H1 (cell line): ENCODE results near the gene GIN1. TPM values are rescaled to one million over a fixed set of nuclear protein-coding genes. Genes with fewer than 3 reads are reported as not detected.

ENCODE experiments used
- CTCF ChIA-PET: fragments of 300-600 bp; sonication (Branson Sonifier 250); formaldehyde crosslinking; loops from one replicate; lab custom pipeline; 2021; ENCODE audit not compliant: partially characterized antibody; lab: Charles Lee
- POLR2A ChIA-PET: fragments of 300-600 bp; sonication (Branson Sonifier 250); formaldehyde crosslinking; loops from one replicate; lab custom pipeline; 2021; ENCODE audit warnings: inconsistent platforms; ENCODE audit not compliant: partially characterized antibody; lab: Charles Lee
- DNase-seq, 2 experiments: peaks; one replicate each; pipeline versions ENCODE4 v3.0.0 to v3.0.0-alpha.2; 2010 to 2022; ENCODE audit warnings: low spot score in 2 of 2, low read depth in 1 of 2, mixed read lengths in 1 of 2
- FAIRE-seq: peaks from 2 replicates; lab custom pipeline; 2011; peaks lifted over from hg19 to GRCh38; lab: Jason Lieb, UNC
- H2AFZ ChIP-seq: 2 replicates; pipeline ENCODE4 v1.8.1; 2012; ENCODE audit warnings: low read length, inconsistent platforms
- H2AK5ac ChIP-seq: 2 replicates; pipeline ENCODE4 v1.6.1; 2013; ENCODE audit warnings: low read depth, low read length
- H2BK120ac ChIP-seq: replicated peaks from 2 replicates; pipeline ENCODE3; 2013; ENCODE audit warnings: low read depth, low read length, inconsistent platforms
- H2BK12ac ChIP-seq: 2 replicates; pipeline ENCODE4 v1.6.1; 2013; ENCODE audit warnings: low read depth, low read length
- H2BK15ac ChIP-seq: 2 replicates; pipeline ENCODE4 v1.6.1; 2013; ENCODE audit warnings: low read length
- H2BK20ac ChIP-seq: 2 replicates; pipeline ENCODE4 v1.6.1; 2013; ENCODE audit warnings: low read length
- H2BK5ac ChIP-seq: 2 replicates; pipeline ENCODE4 v1.6.1; 2013; ENCODE audit warnings: low read depth, low read length
- H3K14ac ChIP-seq: 2 replicates; pipeline ENCODE4 v1.6.1; 2013; ENCODE audit warnings: inconsistent platforms; ENCODE audit not compliant: insufficient read length
- H3K18ac ChIP-seq: 2 replicates; pipeline ENCODE4 v1.6.1; 2013; ENCODE audit warnings: low read length; ENCODE audit errors: extremely low read depth
- H3K23ac ChIP-seq: 2 replicates; pipeline ENCODE4 v1.6.1; 2013; ENCODE audit warnings: inconsistent platforms; ENCODE audit not compliant: insufficient read length
- H3K23me2 ChIP-seq: 2 replicates; pipeline ENCODE4 v1.6.1; 2013; ENCODE audit warnings: low read depth, low read length
- H3K27ac ChIP-seq: 2 replicates; pipeline ENCODE4 v1.6.1; 2011; ENCODE audit warnings: low read depth, low read length, inconsistent platforms
- H3K27me3 ChIP-seq, 4 experiments: replicated peaks in 1 of 4; 1 replicate in 1 of 4; 2 replicates in 3 of 4; pipeline versions ENCODE4 v1.6.1 to v1.8.1; 2011 to 2013; ENCODE audit warnings: low read length in 3 of 4, mild to moderate bottlenecking in 3 of 4, inconsistent platforms in 2 of 4, mixed read lengths in 2 of 4, moderate library complexity in 1 of 4; ENCODE audit not compliant: control insufficient read depth in 3 of 4, insufficient read depth in 3 of 4; ENCODE audit errors: extremely low read depth in 1 of 4
- H3K36me3 ChIP-seq, 4 experiments: 2 replicates each; pipeline versions ENCODE4 v1.6.1 to v1.8.1; 2011 to 2013; ENCODE audit warnings: mild to moderate bottlenecking in 4 of 4, low read length in 3 of 4, moderate library complexity in 2 of 4, control low read depth in 1 of 4, inconsistent platforms in 1 of 4; ENCODE audit not compliant: insufficient read depth in 4 of 4, control insufficient read depth in 2 of 4
- H3K4ac ChIP-seq: replicated peaks from 2 replicates; pipeline ENCODE3; 2013; ENCODE audit warnings: low read length, low read depth, mixed read lengths, inconsistent platforms; ENCODE audit not compliant: insufficient read length
- H3K4me1 ChIP-seq, 4 experiments: replicated peaks in 1 of 4; 1 replicate in 1 of 4; 2 replicates in 3 of 4; pipeline versions ENCODE4 v1.6.1 to v1.8.1; 2011 to 2013; ENCODE audit warnings: low read length in 3 of 4, inconsistent platforms in 2 of 4, mixed read lengths in 1 of 4; ENCODE audit not compliant: insufficient read depth in 4 of 4, control insufficient read depth in 3 of 4
- H3K4me2 ChIP-seq, 2 experiments: 2 replicates each; pipeline versions ENCODE4 v1.6.1 to v1.8.1; 2011 to 2013; ENCODE audit warnings: low read depth in 2 of 2, low read length in 2 of 2, control low read depth in 1 of 2, inconsistent platforms in 1 of 2, mild to moderate bottlenecking in 1 of 2; ENCODE audit not compliant: insufficient read depth in 1 of 2
- H3K4me3 ChIP-seq, 4 experiments: fragments of 200-600, 300-600 bp in 1 of 4; sonication (generic), shearing (Covaris generic), sonication (Bioruptor Twin) in 1 of 4; 2 replicates each; pipeline versions ENCODE4 v1.5.1 to v1.8.1; 2011 to 2016; ENCODE audit warnings: low read length in 4 of 4, low read depth in 3 of 4, control low read depth in 2 of 4, inconsistent platforms in 2 of 4, mild to moderate bottlenecking in 2 of 4, mixed read lengths in 1 of 4, moderate library complexity in 1 of 4; ENCODE audit not compliant: insufficient read depth in 2 of 4; ENCODE audit errors: extremely low read depth in 1 of 4
- H3K56ac ChIP-seq: replicated peaks from 2 replicates; pipeline ENCODE3; 2013; ENCODE audit warnings: low read depth, mild to moderate bottlenecking, mixed read lengths, low read length, inconsistent platforms; ENCODE audit not compliant: insufficient read length
- H3K79me1 ChIP-seq: 2 replicates; pipeline ENCODE4 v1.6.1; 2013; ENCODE audit warnings: low read depth, low read length, control low read depth
- H3K79me2 ChIP-seq, 2 experiments: 2 replicates each; pipeline versions ENCODE4 v1.6.1 to v1.8.1; 2012 to 2013; ENCODE audit warnings: low read length in 2 of 2, mild to moderate bottlenecking in 2 of 2, inconsistent platforms in 1 of 2; ENCODE audit not compliant: insufficient read depth in 2 of 2, control insufficient read depth in 1 of 2
- H3K9ac ChIP-seq, 4 experiments: replicated peaks in 1 of 4; 1 replicate in 1 of 4; 2 replicates in 3 of 4; pipeline versions ENCODE4 v1.6.1 to v1.8.1; 2011 to 2013; ENCODE audit warnings: low read depth in 3 of 4, low read length in 3 of 4, control low read depth in 2 of 4, mild to moderate bottlenecking in 2 of 4, moderate library complexity in 2 of 4, inconsistent platforms in 1 of 4; ENCODE audit errors: extremely low read depth in 1 of 4
- H3K9me3 ChIP-seq, 2 experiments: 2 replicates each; pipeline versions ENCODE4 v1.6.1 to v1.8.1; 2012 to 2013; ENCODE audit warnings: mild to moderate bottlenecking in 2 of 2, moderate library complexity in 2 of 2, control low read depth in 1 of 2, inconsistent platforms in 1 of 2, low read depth in 1 of 2, low read length in 1 of 2, mixed read lengths in 1 of 2; ENCODE audit not compliant: insufficient read depth in 2 of 2
- H4K20me1 ChIP-seq, 2 experiments: replicated peaks in 1 of 2; 2 replicates each; pipeline versions ENCODE3 to v1.8.1; 2011 to 2013; ENCODE audit warnings: inconsistent platforms in 2 of 2, low read length in 2 of 2, mild to moderate bottlenecking in 1 of 2; ENCODE audit not compliant: insufficient read depth in 2 of 2, control insufficient read depth in 1 of 2
- H4K5ac ChIP-seq: 2 replicates; pipeline ENCODE4 v1.6.1; 2013; ENCODE audit warnings: low read length, low read depth, mixed read lengths, inconsistent platforms; ENCODE audit not compliant: insufficient read length
- H4K8ac ChIP-seq: 2 replicates; pipeline ENCODE4 v1.8.0; 2013; ENCODE audit warnings: mild to moderate bottlenecking, moderate library complexity, low read length, inconsistent platforms; ENCODE audit not compliant: insufficient read depth; ENCODE audit errors: extremely low read depth
- H4K91ac ChIP-seq: replicated peaks from 2 replicates; pipeline ENCODE3; 2013; ENCODE audit warnings: low read length, mixed read lengths, inconsistent platforms; ENCODE audit not compliant: insufficient read length
- ASH2L ChIP-seq: fragments of 200-600, 300-600 bp; sonication (generic); IDR thresholded peaks from one replicate; pipeline ENCODE4 v1.7.1; 2017; ENCODE audit warnings: low read length
- BACH1 ChIP-seq: IDR thresholded peaks from 2 replicates; pipeline ENCODE4 v1.6.1; 2012; ENCODE audit warnings: low read length, improper control_type of control experiment
- CREB1 ChIP-seq: IDR thresholded peaks from 2 replicates; pipeline ENCODE4 v1.6.1; 2012; ENCODE audit warnings: inconsistent platforms
- GTF2F1 ChIP-seq: IDR thresholded peaks from 2 replicates; pipeline ENCODE4 v1.6.1; 2012; ENCODE audit warnings: low read depth, low read length, improper control_type of control experiment, borderline replicate concordance
- HDAC2 ChIP-seq, 2 experiments: fragments of 300-600 bp in 1 of 2; sonication (generic) in 1 of 2; IDR thresholded peaks; 2 replicates each; pipeline ENCODE4 v1.6.1; 2011 to 2012; ENCODE audit warnings: low read depth in 2 of 2, low read length in 2 of 2, mild to moderate bottlenecking in 2 of 2, moderate library complexity in 2 of 2, borderline replicate concordance in 1 of 2, inconsistent platforms in 1 of 2
- HDAC6 ChIP-seq: IDR thresholded peaks from one replicate; pipeline ENCODE4 v1.7.1; 2012; ENCODE audit warnings: low read depth, mild to moderate bottlenecking, inconsistent platforms, low read length, moderate library complexity
- RFX5 ChIP-seq: IDR thresholded peaks from 2 replicates; pipeline ENCODE4 v1.6.1; 2011; ENCODE audit warnings: low read depth, low read length, improper control_type of control experiment, borderline replicate concordance
- SAP30 ChIP-seq: fragments of 300-600 bp; sonication (generic); IDR thresholded peaks from 2 replicates; pipeline ENCODE4 v1.7.1; 2012; ENCODE audit warnings: low read length, moderate library complexity, mild to moderate bottlenecking, inconsistent platforms; ENCODE audit not compliant: insufficient read depth, insufficient replicate concordance
- SP2 ChIP-seq: IDR thresholded peaks from 2 replicates; pipeline ENCODE4 v1.6.1; 2012; ENCODE audit warnings: mild to moderate bottlenecking, low read length, inconsistent platforms
- SP4 ChIP-seq: IDR thresholded peaks from 2 replicates; pipeline ENCODE4 v1.6.1; 2012; ENCODE audit warnings: low read length, inconsistent platforms
- SRF ChIP-seq: IDR thresholded peaks from 2 replicates; pipeline ENCODE4 v1.6.1; 2011; ENCODE audit warnings: mild to moderate bottlenecking, low read depth, low read length, moderate library complexity
- TBP ChIP-seq: IDR thresholded peaks from 2 replicates; pipeline ENCODE4 v1.6.1; 2011; ENCODE audit warnings: low read depth, low read length, improper control_type of control experiment
- WGBS, 2 experiments: shearing (Covaris generic) in 1 of 2; methylation state at CpG; one replicate each; pipeline versions ENCODE4 v1.1.6 to v1.1.7; 2013 to 2015; ENCODE audit warnings: low lambda C conversion rate in 2 of 2, mixed read lengths in 2 of 2, inconsistent platforms in 1 of 2, low coverage in 1 of 2, missing lambda C conversion rate in 1 of 2; ENCODE audit not compliant: insufficient replicate concordance in 2 of 2, insufficient coverage in 1 of 2, insufficient read length in 1 of 2; ENCODE audit errors: extremely low coverage in 1 of 2, missing lambda C conversion rate in 1 of 2; 5-methylcytosine and 5-hydroxymethylcytosine counted together
- polyA plus RNA-seq, 7 experiments: library from polyadenylated mRNA; depleted of rRNA in 3 of 7; stranded (reverse) in 5 of 7; unstranded in 2 of 7; fragments of >200 nt in 5 of 7; fragments of 200-250 nt in 2 of 7; gene quantifications; 1 replicate in 5 of 7; 2 replicates in 1 of 7; 4 replicates in 1 of 7; pipeline versions ENCODE4 v1.2.1 to v1.2.3, GENCODE V29; 2011 to 2013; ENCODE audit warnings: missing spikeins in 2 of 7, mixed read lengths in 2 of 7
- total RNA-seq: library from RNA; stranded (reverse); fragmentation: NEBNext Ultra II Directional; extraction: Animal tissue kit (Norgen Biotek cat#: 25700); gene quantifications from 2 replicates; pipeline ENCODE4 v1.2.1, GENCODE V29; 2021

The GIN1 gene
- total and polyA plus RNA-seq, 2 of the 8 experiments (the other 6 are each of a cell fraction or from before 2014, with no cell fraction given) = 1.9 to 7.1 TPM

GRCh38 chr5:103138202-103138690, 18.3 kb upstream of the GIN1 start:
- Histone ChIP-seq H2BK5ac (no peak overlapping the region), H4K5ac (no peak overlapping the region), H3K56ac (no peak overlapping the region), H2AK5ac (no peak overlapping the region), H3K27me3 (no peaks in the 10 kb centered on the region), H4K20me1 (peaks cover 0 to 2% of the 10 kb centered on the region in 2 experiments), H2BK15ac (no peak overlapping the region), H3K79me1 (no peaks in the 10 kb centered on the region), H3K4ac (no peak overlapping the region), H3K27ac (no peak overlapping the region), H3K23ac (no peak overlapping the region), H3K4me3 (no peak overlapping the region), H3K36me3 (peaks cover 0 to 6% (median 0%) of the 10 kb centered on the region in 4 experiments; a peak in 1 of 8 replicates), H2BK120ac (no peak overlapping the region), H3K4me2 (no peak overlapping the region), H2BK20ac (no peak overlapping the region), H3K9me3 (peaks cover 0 to 5% of the 10 kb centered on the region in 2 experiments; a peak in 1 of 4 replicates), H4K8ac (no peak overlapping the region), H2BK12ac (no peak overlapping the region), H4K91ac (no peak overlapping the region), H2AFZ (no peak overlapping the region), H3K4me1 (no peaks in the 10 kb centered on the region), H3K18ac (no peak overlapping the region), H3K9ac (no peak overlapping the region), H3K79me2 (no peaks in the 10 kb centered on the region), H3K14ac (no peak overlapping the region), H3K23me2 (no peaks in the 10 kb centered on the region)
- no peak for TF ChIP-seq BACH1
- no peak for TF ChIP-seq HDAC6
- TF ChIP-seq RFX5 = no peak
- no peak for TF ChIP-seq HDAC2 (IDR thresholded peaks at IDR 0.05; ENCODE audit: borderline replicate concordance in 1 of 2, low read depth in 2 of 2, low read length in 2 of 2)
- TF ChIP-seq SAP30 = no peak
- no peak for TF ChIP-seq TBP
- TF ChIP-seq GTF2F1 = no peak
- no peak for TF ChIP-seq CREB1
- no peak for TF ChIP-seq SRF
- TF ChIP-seq SP4 = no peak
- TF ChIP-seq ASH2L = no peak
- no peak for TF ChIP-seq SP2
- no peak for FAIRE-seq
- DNase-seq = no peak
- CTCF ChIA-PET = interaction anchor here (0.6 to 4.1 kb wide), 22 partner anchors 18 to 687 kb away, joined by 3 to 22 read pairs (median 3); partner anchors contain the start of genes GIN1 and PPIP5K2
- WGBS, 2 experiments = 94% methylated on average over 3 of the region's 3 CpGs; no CpG with 5 or more reads in 1 of the 2 experiments
- POLR2A ChIA-PET = no interaction called here
